ENCODE data around the gene NPIPA5.
"Not testable (repeated sequence)": the region's sequence is repeated elsewhere in the genome, so short reads cannot be mapped to it uniquely, and the experiment has no call there.

GRCh38 chr16:15351251-15351650 is 26.8 kb downstream of the NPIPA5 start:
- TF ChIP-seq, protein P1, sequence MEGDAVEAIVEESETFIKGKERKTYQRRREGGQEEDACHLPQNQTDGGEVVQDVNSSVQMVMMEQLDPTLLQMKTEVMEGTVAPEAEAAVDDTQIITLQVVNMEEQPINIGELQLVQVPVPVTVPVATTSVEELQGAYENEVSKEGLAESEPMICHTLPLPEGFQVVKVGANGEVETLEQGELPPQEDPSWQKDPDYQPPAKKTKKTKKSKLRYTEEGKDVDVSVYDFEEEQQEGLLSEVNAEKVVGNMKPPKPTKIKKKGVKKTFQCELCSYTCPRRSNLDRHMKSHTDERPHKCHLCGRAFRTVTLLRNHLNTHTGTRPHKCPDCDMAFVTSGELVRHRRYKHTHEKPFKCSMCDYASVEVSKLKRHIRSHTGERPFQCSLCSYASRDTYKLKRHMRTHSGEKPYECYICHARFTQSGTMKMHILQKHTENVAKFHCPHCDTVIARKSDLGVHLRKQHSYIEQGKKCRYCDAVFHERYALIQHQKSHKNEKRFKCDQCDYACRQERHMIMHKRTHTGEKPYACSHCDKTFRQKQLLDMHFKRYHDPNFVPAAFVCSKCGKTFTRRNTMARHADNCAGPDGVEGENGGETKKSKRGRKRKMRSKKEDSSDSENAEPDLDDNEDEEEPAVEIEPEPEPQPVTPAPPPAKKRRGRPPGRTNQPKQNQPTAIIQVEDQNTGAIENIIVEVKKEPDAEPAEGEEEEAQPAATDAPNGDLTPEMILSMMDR (IDR thresholded peaks at IDR 0.05): not testable (repeated sequence)
- not testable (repeated sequence) for TF ChIP-seq EZH2, EZH2phosphoT487 (IDR thresholded peaks at IDR 0.05)

Data from neural progenitor cell (in vitro differentiated cells).